ENCODE results near the gene SRBD1.

Gene SRBD1

DNA sequence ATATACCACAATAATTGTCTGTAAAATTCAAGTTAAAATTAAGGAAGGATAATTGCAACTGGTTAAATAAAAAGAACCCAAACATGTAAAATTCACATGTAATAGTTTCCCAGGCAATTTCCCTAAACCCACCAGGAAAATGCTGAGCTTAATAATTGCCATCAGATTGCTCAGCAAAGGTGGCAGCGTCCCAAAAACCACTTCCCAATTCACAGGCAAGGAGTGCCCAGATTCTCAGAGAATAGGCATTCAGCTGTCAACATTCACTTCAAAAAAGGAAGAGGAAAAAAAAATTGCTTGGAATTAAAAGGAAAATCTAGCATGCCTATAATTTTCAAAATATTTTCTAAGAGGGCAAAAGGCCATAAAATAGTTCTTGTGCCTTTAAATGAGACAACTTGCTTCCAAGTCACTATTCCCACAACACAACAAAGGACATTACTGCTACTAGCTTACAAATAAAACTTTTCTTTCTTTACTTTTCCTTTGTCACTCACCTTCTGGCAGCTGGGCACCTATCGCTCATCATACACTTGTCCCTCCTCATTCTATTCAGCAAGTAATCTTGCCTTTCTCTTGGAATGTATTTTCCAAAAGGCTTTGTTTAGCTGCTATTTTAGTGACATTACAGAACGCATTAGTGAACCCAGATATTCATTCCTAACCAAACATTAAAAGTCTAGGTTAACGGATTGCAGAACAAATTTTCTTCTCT, 15.2 kb downstream of the SRBD1 start:
- no peak for DNase-seq

DNA sequence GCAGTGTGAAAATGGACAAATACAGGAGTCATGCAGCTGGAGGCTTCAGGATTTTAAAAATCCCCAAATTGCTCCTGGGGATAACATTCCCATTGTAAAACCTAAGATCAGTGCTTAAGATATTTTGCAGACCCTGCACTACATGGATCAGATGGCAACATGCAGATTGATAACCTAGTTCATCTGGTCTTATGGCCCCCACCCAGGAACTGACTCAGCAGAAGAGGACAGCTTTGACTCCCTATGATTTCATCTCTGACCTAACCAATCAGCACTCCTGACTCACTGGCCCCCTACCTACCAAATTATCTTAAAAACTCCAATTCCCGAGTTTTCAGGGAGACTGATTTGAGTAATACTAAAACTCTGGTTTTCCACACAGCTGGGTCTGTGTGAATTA, 20.0 kb downstream of the SRBD1 start:
- no peak for DNase-seq

DNA sequence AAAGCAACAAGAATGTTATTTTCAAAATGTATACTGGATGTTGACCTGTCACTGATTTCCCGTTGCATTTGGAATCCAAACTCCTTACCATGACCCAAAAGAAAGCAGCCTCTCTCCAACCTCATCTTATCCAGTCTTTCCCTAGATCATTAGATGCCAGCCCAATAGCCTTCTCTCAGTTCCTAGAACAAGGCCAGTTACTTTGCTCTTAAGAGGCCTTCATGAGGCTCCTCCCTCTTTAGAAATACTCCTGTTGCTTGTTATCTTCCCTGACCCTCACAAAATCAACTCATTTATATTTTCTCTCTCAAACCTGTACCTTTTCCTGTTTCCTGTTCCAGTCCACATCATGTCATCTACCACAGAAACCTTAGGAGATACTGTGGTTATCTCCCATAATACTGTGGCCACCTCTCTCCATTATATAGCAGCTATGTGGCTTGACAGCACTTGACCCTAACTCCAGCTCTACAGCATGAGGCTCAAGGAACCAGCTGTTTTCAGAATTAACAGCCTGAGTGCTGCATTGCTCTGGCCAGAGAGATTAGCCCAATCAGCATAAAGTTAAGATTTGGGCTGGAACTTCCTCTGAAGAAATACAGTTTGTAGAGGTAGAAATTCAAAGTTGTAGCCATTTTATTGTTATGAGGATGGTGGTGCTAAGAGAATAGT, 22.8 kb downstream of the SRBD1 start:
- no peak for DNase-seq

DNA sequence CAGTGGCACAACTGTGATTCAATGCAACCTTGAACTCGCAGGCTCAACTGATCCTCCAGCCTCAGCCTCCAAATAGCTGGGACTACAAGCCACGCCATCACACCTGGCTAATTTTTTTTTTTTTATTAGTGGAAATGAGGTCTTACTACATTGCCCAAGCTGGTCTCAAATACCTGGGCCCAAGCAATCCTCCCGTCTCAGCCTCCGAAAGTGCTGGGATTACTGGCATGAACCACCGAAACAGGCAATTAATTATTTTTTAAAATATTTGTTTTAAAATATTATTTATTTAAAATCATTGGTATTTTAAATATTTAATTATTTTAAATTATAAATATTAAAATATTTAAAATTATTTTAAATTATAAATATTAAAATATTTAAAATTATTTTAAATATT, 24.5 kb downstream of the SRBD1 start:
- no peak for DNase-seq

DNA sequence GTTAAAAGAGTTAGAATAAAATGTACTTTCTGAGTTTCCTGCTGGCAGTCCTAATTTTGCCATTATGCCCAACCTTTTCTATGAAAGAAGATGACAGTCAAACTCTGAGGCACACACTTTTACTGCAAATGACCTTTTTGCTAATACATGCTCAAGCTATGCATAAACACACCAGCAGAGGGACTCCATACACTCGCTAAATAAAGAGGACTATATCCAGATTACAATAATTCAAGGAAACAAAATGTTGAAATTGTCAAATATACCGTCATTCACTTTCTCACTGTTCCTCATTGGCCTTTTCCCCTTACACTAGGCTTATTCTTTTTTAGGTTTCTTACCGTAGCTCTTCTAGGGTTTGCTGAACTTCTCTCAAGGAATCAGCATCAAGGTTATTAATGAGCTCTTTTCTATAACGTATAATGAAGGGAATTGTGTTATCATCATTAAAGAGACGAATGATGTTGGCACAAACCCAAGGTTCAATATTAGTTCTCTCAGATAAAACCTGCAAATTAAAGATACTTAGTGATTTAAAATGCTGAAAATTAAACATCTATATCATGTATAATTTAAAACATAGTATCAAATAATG, 25.7 kb downstream of the SRBD1 start:
- no peak for DNase-seq

DNA sequence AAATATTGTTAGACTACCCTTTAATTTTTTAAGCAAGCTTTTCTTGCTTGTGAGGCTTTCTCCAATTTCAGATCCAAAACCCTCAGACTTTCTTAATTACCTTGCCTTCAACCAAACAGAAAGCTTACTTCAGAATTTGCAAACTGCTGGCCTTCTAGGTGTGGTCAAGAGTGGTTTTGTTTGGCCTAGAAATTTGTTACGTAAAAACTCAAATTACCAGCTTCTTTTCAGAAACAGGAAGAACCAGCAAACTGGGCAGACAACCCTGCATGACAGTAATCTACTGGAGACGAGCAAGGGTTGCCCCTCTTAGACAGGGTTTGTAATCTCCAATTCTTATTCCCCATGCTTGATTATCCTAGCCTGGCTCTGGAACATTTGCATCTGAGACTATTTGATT, 27.1 kb downstream of the SRBD1 start:
- DNase-seq = no peak

DNA sequence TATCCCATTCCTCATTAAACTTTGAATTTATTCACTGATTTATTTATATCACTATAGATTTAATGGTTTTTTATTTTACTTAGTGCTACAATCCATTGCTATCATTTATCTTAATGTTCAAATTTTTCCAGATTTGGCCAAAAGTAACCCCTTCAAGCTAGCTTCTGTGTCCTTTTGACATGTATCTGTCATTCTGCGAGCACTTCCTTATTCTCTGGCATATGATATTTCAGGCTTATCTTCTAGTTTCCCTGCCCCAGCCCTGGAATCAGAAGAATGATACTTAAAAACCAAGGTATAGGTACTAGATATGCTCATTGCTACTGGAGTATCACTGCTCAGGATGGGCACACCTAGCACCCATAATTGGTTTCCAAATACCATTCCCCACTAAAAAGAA, 28.5 kb downstream of the SRBD1 start:
- DNase-seq = no peak

DNA sequence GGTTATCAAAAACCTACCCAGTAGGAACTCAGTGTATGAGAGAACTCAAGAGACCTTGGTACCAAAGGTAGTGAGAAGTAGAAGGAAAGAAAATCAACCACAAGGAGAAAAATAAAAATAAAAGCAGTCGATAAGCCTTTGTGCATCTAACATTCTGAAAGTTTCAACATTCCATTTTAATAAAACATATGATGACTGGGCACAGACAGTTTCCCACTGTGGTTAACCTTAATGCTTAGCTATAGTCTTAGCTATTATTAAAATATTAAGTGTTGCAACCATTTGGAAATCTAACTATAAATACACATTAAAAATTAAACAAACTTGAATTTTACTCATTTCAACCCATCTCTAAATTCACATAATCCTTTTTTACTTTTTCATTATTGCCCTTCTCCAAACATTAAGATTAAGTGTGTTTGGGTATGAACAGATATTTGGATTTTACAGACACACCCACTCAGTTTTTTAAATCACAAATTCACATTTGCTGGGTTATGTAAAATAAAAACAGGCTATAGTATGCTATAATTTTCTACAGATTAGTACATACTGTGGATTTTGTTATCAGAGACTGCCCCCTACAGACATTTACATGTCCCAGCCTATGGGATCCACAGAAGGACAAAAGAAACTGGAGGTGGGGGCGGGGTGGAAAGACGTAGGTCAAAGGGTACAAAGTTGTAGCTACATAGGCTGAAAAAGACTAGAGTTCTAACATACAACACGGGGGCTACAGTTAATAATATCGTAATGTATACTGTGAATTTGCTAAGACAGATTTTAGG, 32.8 kb downstream of the SRBD1 start:
- DNase-seq = no peak

DNA sequence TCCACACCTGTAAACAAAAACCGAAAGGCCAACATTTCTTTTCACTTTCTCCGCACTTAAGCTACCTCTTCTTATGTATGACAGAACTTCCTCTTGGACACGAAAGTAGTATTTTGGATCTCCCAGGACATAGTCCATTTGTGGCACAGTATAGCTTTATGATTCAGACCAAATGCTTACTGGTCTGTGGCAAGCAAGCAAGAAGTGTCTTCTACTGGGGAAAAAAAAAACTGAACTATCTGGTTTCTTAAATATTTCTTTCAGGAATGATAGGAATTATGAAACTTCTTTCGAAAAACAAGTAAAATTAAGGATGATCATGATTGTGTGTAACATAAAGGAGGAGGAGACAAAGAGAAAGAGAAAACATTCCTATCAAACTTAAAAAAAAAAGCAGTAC, 33.6 kb downstream of the SRBD1 start:
- DNase-seq = no peak

DNA sequence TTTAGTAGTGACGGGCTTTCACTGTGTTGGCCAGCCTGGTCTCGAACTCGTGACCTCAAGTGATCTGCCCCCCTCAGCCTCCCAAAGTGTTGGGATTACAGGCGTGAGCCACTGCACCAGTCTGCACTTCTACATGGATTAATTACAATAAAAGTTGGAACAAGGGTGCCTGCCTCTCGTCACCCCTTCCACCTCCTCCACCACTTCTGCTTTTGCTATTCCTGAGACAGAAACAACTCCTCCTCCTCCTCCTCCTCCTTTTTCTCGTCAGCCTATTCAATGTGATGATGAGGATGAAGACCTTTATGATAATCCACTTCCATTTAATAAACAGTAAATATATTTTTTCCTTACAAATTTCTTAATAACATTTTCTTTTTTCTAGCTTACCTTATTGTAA, 35.2 kb downstream of the SRBD1 start:
- DNase-seq = no peak

DNA sequence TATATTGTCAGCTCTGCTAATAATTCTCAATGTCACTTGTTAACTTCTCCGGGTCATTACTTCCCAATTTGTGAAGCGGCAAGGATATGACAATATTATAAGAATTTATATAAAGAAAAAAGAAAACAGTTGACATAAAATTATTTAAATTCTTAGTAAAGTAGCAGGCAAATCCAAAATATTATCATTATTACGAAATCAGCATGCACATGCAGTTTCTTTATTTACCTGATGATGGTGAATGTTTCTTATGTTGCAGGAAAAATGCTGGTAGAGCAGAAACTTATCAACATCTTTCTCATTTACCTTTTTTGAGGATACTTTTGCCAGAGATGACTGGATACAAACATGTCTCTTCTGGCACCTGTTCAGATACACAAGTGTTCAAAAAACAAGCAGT, 38.1 kb downstream of the SRBD1 start:
- DNase-seq = no peak

DNA sequence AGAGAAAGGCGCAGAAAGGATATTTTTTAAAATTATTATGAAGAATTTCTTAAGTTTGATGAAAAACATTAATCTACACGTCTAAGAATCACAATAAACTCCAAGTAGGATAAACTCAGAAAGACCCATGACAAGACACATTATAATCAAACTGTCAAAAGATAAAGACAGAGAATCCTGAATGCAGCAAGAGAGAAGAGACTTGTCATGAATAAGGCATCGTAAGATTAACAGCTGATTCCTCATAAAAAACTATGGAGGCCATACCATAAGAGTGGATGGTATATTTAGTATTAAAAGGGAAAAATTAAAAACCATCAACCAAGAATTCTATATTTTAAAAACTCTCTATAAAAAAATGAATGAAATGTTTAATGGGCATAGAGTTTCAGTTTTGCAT, 39.1 kb downstream of the SRBD1 start:
- no peak for DNase-seq

DNA sequence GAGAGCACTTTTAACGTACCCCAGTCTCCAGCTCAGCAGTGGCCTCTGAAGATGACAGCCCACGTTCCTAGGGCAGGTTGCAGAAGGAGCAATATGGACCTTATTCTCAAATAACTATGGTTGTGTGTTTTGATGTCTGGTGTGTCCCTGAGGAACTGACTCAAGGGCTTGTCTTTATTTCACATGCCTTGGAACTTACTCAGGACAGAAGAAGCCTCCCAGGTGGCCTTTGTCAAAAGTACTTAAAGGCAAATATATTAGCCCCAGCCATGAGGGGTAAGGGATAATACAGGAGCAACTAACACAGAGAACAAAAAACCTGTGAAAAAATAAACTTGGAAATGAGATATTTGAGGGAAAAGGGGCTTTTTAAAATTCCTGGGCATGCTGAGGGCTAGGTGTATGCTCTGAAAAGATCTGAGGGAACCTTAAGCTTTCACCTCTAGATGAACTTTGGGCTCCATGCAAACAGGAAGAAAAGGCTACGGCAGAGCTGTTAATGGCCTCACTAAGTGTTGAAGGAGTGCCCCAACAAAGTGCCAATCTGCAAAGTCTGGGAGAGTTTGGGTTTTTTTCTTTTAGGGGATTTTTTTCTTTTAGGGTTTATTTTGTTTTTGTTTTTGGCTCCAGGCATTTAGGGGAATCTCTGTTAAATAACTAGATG, 40.3 kb downstream of the SRBD1 start:
- no peak for DNase-seq

DNA sequence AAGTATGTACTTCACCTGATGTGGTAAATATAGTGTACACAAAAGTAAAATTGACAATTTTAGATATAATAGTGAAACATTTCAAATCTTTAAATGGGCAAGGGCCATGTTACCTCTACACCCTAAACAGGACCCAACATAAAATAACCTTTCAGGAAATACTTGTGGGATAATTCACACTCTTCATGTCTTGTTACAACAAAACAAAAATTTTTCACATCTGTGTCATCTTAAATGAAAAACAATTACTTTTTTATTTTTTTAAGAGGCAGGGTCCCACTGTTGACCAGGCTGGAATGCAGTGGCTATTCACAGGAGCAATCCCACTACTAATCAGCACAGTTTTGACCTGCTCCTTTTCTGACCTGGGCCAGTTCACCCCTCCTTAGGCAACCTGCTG, 42.1 kb downstream of the SRBD1 start:
- DNase-seq = no peak

DNA sequence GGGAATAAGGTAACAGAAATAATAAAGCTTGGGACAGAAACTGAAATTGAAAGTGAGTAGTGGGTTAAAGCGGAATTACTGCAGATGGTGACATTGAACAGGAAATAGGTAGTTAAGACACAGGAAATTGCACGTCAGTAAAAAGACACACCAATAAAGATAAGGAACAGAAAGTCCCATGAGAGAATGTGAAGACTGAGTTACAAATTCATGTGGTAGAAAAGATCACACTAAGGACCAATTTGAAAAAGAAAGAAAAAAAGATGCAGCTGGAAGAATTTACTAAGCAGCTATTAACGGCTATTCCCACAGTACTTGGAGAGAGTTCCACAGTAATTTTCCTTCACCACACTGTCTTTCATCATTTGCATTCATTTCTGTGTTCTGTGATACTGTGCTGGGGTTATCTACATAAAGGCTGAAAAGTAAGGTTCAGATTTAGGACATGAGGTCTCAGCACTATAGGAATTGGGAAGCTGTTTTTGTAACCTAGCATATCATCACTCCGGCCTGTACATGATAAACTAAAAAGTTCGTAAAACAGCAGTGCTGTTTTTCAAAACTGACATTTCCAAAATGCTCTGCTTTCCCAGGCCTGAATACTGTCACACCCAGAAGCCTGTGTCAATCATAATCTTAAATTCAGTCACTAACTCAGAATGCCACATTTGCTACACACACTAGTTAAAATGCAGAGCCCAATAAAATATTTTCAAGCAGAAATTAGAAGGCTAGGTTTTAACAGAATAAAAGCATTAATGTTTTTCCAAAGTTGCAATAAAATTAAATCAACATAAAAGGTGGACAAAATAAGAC, 42.9 kb downstream of the SRBD1 start:
- DNase-seq = no peak

DNA sequence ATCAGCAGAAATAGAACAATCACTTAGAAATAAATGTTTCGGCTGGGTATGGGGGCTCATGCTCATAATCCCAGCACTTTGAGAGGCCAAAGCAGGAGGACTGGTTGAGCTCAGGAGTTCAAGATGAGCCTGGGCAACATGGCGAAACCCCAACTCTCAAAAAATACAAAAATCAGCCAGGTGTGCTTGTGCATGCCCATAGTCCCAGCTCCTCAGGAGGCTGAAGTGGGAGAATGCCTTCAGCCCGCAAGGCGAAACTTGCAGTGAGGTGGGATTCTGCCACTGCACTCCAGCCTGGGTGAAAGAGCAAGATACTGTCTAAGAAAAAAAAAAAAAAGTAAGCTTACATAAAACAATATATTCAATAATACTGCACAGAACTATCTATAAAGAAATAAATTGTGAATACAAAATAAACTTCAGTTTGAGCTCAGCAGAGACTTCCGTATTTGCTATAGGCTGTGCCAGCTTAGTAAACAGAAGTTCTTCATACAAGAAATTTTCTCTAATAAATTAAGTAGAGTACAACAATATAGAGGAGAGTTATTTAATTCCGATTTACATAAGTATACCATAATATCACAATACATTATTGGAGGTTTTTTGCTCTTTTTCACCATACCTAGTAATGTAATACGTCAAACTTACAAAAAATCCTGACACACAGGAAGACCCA, 43.6 kb downstream of the SRBD1 start:
- DNase-seq = no peak

DNA sequence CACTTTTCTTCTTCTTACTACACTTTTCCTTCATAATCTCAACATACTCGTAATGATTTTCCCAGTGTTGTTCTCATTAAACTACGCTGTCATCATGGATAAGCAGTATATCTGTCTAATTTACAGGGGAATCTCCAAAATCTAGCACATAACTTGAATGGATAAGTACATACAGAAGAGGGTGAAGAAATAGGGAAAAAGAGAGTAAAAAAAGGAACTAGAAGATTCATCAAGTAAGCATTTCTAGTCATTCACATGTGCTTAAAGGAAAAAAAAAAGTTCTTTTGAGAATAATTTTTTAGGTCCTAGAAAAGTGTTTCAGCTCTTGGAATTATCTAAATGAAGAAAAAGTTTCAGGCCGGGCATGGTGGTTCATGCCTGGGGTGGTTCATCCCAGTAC, 51.6 kb downstream of the SRBD1 start:
- no peak for DNase-seq

DNA sequence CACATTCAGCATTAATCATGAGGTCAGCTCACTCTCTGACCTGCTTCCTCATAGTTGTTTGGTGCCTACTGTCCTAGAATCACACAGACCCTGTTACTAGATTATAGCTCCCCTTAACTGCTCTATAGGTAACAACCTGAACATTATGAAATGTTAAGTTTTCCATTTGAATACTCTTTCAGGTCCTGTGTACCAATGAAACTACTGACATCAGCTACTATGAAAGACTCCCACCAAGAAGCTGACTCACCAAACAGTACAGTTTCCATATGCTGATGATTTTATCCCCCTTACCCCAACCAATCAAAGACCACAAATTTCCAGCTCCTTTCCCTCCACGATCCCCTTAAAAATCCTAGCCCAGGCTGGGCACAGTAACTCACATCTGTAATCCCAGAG, 56.3 kb downstream of the SRBD1 start:
- no peak for DNase-seq

DNA sequence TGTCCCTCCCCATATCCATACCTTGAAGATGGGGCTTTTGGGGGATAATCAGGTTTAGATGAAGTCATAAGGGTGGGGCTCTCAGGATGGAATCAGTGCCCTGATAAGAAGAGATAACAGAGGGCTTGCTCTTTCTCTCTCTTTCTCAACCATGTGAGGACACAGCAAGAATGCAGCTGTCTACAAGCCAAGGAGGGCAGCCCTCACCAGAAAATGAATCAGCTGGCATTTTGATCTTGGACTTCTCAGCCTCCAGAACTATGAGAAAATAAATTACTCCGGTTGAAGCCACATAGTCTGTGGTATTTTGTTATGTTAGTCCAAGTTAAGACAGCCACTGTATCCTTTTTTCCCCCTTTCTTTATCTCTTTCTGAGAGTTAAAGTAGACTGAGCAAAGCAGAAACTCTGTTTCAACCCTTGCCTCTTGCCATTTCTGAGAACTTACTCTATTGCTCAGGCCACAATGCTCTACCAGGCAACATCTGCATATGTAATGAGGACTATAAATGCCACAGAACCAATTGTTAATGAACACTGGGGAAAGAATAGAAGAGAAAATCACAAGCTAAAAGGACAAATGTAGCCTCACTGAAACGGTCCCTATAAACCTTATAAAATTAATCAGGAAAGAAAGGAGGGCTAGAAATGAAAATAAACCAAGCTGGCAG, 56.9 kb downstream of the SRBD1 start:
- no peak for DNase-seq

DNA sequence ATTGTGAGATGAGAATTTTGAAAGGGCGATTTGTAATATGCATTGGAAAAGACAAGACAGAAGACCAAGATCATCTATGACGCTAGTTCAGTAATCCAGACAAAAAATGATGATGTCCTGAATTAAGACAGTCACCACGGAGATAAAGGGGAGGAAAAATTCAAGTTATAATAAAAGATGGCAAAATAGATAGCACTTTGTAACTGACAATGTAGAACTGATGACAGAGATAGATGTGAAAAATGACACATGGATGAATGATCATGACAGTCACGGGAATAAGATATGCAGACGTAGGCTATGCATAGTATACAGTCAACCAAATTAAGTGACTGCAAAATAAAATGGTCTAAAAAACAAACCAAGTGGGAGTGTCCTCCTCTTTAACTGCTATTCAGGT, 59.2 kb downstream of the SRBD1 start:
- DNase-seq = no peak

DNA sequence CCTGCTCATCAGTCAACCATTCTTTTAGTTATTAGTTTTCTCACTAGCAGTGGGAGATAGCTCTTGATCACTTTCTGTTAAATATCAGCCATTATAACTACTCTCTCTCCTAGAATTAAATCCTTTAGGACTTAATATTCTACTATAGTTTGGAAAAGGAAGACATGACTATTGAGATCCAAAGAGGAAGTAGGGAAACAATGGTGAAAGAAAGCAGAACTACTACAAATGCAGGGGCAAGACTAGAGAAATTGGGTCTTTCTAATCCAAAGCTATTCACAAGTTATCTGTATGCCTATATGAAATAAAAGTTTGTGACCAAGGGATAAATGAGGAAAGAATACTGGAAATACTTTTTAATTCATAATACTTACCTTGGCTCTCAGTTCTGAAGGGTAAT, 65.1 kb downstream of the SRBD1 start:
- no peak for DNase-seq
